Amygdala (tissue), 56 donors: ENCODE measurements around the gene TTBK1.
A peak's percentile ranks its signal among the peaks of the same experiment; 100 is the strongest.

ENCODE experiments used
- DNase-seq, 56 donors: peaks; one replicate each; lab custom pipeline; 2025; lab: John Stamatoyannopoulos, UW

The TTBK1 gene

DNA sequence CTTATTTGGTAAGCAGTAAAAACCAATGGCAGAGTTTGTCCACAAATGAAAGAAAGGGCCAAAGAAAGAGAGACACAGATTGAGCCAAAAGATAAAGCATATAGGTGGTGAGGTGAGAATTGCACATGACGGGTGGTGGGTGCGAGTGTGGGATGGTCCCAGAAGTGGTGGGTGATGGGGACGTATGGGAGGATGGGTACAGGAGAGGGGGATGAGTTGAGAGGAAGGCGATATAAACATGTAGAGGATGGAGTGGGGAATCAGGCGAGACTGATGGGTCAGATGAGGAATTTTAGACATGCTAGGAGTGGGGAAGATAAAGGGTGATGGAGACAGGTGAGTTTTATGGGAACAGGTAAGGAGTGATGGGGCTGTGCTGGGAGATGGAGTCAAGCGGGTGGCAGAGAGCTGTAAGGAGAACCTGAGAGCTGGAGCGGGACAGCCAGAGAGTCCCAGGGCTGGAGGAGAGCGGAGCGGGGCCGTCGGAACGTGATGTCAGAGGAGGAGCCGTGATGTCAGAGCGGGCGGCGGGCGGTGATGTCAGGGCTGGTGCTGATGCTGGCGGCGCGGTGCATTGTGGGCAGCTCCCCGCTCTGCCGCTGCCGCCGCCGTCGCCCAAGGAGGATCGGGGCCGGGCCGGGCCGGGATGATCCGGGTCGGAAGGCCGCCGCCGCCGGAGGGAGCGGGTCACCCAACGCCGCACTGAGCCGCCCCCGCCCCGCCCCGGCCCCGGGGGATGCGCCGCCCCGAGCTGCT is at the start of gene TTBK1:
Gene TTBK1 (plus strand): TSS at position 574 of the 756 bp plus-strand sequence. CDS start 3,180 bp downstream, outside the sequence.
- DNase-seq, result peak in 38 of 56 donors; percentile 9 to 75 (median 39)

- DNase-seq, result no peak
Measured at GRCh38 chr6:43193929-43194328, 49.4 kb upstream of the TTBK1 start.

DNA sequence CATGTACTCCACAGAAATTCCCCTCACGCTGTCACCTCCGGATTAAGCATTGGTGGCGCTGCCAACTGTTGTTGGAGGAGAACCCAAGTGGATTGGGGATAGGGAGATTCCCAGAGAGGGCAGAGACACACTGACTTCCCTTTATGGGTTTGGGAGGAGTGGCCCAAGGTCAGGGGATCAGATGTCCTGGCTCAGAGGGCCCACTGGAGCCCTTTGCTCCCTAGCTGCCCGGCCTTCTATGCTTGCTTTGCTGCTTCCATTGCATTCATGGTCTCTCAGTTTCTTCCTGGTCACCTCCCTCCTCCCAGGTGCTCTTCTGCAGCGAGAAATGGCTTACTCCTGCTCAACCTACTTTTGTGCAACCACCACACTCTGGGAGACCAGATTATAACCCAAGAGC is 46.9 kb upstream of the TTBK1 start:
- DNase-seq, result no peak

DNA sequence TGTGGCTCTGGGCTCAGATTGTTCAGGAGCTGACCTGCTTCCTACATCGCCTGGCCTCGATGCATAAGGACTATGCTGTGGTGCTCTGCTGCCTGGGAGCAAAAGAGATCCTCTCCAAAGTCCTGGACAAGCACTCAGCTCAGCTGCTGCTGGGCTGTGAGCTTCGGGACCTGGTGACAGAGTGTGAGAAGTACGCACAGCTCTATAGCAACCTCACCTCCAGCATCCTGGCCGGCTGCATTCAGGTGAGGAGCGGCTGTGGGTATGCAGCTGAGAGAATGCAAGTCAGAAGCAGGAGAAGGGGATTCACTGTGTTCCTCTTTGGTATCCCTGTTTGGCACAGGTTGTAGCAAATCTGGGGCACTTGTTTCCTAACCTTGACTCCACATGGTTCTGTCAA is 43.4 kb upstream of the TTBK1 start:
- no peak for DNase-seq

DNA sequence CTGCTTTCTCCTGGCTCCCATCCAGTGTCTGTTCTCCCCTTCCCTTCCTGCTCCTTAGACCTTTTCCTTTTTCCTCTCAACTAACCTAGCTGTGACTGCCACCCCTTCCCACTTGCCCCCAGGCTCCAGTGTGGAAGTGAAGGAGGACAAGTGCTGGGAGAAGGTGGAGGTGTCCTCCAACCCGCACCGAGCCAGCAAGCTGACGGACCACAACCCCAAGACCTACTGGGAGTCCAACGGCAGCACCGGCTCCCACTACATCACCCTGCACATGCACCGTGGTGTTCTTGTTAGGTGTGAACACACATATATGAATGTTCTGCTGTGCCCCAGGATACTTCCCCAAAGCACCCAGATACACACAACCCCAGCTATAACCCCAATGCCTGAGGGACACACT is 42.7 kb upstream of the TTBK1 start:
- DNase-seq, result no peak

- no peak for DNase-seq
Measured at GRCh38 chr6:43202451-43202850, 40.8 kb upstream of the TTBK1 start.

GRCh38 chr6:43203029-43203717 is 40.1 kb upstream of the TTBK1 start:
- DNase-seq, result no peak

- DNase-seq, result no peak
Measured at GRCh38 chr6:43203718-43204095, 39.6 kb upstream of the TTBK1 start.

GRCh38 chr6:43204271-43205105 is 38.8 kb upstream of the TTBK1 start:
- no peak for DNase-seq

DNA sequence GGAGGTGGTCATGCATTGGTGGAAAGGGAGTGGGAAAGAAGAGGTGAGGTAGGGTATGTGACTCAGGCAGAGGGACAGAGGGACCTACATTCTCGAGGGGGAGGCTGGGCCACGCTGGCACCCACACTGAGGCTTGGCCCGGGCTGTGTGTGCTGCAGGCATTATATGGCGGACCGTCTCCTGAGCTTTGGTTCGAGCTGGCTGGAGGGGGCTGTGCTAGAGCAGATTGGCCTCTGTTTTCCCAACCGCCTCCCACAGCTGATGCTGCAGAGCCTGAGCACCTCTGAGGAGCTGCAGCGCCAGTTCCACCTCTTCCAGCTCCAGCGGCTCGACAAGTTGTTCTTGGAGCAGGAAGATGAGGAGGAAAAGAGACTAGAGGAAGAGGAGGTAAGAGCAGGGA is 37.4 kb upstream of the TTBK1 start:
- DNase-seq, result no peak

- no peak for DNase-seq
Measured at GRCh38 chr6:43207286-43207685, 36.0 kb upstream of the TTBK1 start.

- no peak for DNase-seq
Measured at GRCh38 chr6:43211955-43212354, 31.3 kb upstream of the TTBK1 start.

- no peak for DNase-seq
Measured at GRCh38 chr6:43213431-43213830, 29.9 kb upstream of the TTBK1 start.

GRCh38 chr6:43215066-43215465 is 28.2 kb upstream of the TTBK1 start:
- DNase-seq, result no peak

DNA sequence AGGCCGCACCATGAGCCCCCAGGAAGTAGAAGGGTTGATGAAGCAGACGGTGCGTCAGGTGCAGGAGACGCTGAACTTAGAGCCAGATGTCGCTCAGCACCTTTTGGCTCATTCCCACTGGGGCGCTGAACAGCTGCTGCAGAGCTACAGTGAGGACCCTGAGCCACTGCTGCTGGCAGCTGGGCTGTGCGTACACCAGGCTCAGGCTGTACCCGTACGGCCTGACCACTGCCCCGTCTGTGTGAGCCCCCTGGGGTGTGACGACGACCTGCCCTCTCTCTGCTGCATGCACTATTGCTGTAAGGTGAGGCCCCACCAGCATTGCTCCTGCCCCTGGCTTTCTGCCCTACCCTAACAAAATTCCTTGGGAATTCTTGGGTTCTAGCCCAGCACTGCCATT is 27.1 kb upstream of the TTBK1 start:
- no peak for DNase-seq

DNA sequence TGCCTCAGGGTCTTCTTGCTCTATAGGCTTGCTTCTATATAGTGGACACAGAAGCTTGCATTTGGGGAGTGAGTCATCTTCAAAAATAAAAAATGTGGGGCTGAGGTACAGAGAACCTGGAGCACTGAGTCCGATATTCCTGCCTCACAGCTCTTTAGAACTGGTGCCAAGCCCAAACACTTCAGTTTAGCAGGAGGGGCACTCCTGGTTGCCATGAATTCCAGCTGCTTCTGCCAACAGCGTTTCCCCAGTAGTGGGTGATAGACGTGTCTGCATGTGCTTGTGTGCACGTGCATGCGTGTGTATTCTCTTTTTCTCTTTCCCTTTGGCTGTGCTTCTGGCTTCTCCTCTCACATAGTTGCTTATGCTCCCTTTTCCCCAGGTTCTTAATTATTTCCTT is 25.9 kb upstream of the TTBK1 start:
- DNase-seq, result no peak

DNA sequence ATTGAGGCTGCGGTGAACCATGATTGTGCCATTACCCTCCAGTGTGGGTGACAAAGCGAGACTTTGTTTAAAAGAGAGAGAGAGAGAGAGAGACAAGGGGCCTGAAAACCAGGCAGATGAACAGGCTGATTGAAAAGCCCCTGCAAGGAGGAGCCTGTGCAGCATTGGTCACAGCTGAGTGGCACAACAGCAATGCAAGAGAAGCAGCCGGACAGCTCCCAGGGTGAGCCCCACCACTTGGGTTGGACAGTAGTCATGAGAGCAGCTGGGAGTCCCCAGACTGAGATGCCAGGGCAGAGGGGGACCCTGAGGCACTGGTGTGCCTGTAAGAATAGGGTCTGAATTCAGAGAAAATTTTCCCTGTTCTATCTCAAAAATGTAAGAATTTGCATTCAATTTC is 24.2 kb upstream of the TTBK1 start:
- DNase-seq, result peak in 2 of 56 donors; percentile 13 to 20

GRCh38 chr6:43219814-43220213 is 23.5 kb upstream of the TTBK1 start:
- DNase-seq, result no peak

DNA sequence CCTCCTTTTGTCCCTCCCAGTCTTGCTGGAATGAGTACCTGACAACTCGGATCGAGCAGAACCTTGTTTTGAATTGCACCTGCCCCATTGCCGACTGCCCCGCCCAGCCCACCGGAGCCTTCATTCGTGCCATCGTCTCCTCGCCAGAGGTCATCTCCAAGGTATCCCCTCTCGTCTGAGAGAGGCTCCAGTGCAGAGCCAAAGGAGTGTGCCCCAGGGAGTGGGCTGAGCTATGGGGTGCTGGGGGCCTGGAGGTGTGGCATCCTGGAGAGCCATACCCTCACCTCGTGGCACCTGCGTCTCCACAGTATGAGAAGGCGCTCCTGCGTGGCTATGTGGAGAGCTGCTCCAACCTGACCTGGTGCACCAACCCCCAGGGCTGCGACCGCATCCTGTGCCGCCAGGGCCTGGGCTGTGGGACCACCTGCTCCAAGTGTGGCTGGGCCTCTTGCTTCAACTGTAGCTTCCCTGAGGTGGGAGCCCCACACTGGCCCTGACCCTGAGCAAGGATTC is 22.8 kb upstream of the TTBK1 start:
- DNase-seq, result no peak

DNA sequence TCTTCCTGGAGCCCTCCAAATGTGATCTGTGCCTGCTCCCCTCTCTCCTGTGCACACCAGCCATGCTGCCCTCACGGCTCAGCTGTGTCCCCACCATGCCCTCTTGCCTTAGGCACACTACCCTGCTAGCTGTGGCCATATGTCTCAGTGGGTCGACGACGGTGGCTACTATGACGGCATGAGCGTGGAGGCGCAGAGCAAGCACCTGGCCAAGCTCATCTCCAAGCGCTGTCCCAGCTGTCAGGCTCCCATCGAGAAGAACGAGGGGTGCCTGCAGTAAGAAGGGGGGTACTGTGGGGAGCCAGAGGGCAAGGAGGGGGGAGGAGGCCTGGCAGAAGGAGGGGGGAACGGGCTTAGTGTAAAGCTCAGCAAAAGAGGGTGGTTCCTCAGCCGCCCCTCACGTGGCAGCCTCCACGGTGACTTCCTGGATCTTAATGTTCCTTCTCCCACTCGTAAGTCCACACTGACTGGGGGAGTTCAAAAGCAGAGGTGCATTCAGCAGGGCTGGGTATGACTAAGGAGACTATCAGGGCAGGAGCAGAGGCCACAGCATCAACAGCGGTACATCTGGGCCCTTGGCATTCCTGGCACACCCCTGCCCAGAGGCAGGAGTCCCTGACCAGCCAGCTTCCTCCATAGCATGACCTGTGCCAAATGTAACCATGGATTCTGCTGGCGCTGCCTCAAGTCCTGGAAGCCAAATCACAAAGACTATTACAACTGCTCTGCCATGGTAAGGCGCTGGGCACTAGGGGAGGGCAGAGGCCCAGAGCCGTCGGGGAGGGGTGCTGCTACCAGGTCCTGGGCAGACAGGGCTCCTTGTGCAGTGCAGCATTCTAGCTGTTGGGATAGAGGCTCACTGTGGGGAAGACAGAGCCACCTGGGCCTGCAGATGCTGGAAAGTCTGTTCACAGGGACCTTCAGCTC is 22.0 kb upstream of the TTBK1 start:
- DNase-seq, result peak in 18 of 56 donors; percentile 6 to 46 (median 26)
